GF-D8 (cell line): Measurements from ENCODE around the gene TRDMT1.
"Not testable (repeated sequence)": the region's sequence is repeated elsewhere in the genome, so short reads cannot be mapped to it uniquely, and the experiment has no call there.

Experiments used
- DNase-seq: peaks from one replicate; lab custom pipeline; 2025; lab: John Stamatoyannopoulos, UW

TRDMT1 gene

DNA sequence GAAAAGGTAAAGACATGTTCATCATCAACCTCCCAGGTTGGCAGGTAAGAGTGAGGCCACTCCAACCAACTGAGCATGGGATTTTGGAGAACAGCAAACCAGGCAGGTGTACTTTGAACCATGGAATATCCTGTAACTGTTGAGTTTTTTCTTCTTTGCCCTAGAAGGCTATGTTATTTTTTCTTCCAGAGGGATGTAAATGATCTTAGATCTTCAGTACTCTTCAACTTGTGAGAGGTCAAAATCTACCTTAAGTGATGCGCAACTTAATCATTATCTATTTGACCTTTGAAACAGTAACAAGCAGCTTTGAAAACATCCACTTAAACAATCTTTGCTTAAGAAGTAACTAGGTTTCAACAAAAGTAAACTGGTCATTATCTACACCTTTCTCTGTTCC is 71.7 kb downstream of the TRDMT1 start, which contains the start of gene CUBN:
Gene CUBN, minus strand, starts transcription at position 71 of the 400 bp plus-strand sequence. Its CDS starts 46 bp downstream, at position 25.
- no peak for DNase-seq

DNA sequence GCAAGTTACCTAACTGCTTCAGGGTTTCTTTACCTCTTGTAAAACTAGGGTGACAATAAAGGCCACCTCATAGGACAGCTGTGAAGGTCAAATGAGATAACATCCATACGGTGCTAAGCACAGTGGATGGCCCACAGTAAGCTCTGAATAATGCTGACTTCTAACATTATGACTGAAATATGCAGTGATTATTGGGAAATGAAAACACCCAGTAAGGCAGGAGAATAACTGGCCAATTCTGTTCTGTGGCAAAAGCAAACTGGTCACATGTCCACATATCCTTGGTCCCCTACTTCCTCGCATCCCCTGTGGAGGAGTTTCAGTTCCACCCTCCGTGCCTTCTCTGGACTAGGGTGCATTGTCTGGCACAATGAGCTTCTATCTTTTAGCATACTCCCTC is 73.2 kb downstream of the TRDMT1 start:
- no peak for DNase-seq

DNA sequence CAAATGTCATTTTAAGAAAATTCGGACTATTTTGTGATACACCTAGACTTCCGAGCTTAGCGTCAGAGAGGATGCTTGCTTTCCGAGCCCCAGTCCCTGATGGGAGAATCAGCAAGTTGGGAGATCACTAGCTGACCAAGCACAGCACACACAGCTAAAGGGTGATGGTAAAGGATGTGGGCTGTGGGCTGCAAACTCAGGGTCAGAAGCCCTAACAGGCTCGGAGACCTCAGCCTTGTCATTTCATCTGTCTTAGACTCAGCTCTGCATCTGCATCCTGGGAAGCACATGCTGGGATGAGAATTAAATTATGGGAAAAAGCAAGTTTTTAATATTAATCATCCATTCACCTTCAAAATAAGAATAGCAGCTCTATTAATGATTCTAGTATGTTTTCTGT is 75.1 kb downstream of the TRDMT1 start:
- DNase-seq, result no peak

DNA sequence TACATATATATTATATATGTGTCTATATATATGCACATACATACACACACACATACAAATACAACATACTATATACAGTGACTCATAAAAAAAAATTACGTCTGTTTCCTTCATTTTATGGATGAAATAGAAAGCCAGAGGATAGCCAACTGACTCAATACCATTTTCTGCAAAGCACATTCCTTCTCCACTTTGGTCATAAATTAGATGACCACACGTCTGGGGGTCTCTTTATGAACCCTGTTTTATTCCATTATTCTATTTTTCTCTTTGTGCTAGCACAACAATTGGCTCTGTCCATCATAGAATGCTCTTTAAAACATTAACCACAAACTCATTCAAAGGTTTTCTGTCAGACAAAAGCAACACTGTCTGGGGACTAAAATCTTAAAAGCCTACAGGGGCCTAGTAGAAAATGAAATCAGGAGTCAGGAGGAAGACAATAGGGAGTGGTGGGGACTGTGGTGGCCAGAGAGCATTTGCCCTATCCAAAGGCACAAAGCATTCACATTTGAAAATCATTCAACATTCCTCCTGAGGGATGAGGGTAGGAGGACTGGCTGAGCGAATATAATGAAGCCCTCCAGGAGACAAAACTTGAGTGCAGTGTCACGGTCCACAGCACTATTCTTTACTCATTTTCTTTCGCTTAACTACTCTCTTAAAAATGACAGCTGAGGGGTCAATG is 76.1 kb downstream of the TRDMT1 start:
- DNase-seq, result no peak

DNA sequence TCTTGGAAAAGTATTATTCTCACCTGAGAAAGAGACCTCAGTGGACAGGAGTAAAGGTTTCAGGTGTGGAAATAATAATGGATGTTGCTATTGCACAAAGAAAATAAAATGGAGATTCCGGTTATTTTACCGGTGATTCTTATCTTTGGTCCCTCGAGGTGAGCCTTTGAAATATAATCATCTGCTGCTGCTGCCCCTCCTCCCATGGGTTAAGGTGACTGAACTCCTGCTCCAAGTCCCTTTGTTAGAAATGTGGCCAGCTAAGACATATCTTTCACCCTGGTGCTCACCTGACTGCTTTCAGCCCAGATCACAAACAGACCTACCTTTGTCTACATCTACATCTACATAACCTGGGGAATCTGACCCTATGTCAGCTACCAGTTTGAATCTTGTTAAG is 77.5 kb downstream of the TRDMT1 start:
- no peak for DNase-seq

DNA sequence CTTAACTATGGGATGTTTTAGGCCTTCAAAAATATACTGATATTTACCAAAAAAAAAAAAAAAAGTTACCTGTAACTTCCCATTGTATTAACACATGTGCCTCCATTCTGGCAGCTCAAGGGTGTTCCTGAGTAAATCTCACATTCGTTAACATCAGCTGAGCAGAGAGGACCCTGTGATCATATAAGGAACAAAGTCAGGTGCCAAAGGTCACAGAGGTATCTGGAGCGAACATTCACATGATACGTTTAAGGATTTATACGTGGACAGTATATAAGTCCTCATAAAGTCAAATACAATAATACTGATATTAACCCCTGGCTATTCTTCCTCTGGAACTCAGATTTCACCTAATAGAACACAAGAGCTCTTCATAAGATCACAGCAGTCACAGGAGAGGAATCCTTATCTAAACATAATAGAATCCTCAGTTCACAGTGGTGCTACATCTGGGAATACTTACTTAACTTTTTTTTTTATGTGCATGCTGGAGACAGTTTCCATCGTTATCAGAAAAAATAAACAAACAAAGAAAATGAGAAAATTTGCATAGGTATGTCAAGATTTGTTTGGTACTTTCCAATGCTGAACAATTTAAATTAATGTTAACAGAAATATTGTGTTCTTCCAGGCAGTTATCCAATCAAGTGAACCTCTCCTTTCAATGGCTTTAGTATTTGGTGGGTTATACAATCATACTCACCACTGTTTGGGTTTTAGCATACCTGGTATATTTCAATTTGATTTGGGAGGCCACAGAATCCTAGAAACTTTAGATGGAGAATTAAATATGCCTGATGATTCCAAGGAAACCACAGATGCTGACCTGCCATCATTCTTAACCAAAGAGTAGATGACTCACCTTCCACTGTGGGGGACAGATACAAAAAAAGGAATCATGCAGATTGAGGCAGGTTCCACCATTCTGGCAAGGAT is 78.5 kb downstream of the TRDMT1 start:
- DNase-seq, result no peak

DNA sequence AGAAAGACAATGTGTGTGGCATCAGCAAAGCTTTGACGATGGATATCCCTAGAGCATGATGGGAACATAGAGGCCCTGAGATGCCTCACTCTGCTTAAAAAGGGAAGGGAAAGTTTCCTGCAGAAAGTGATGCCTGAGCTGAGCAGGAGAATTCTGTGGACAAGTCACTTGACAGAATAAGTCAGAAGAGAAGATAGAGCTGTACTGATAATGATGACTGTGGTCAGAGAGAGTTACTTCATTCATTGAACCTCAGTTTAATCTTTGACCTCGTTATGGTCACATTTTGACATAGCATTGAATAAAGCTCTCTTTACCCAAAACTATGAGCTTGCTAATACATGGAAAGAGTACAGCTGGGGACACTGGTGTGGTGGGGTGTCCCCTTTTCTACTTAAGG is 79.4 kb downstream of the TRDMT1 start:
- DNase-seq, result no peak

DNA sequence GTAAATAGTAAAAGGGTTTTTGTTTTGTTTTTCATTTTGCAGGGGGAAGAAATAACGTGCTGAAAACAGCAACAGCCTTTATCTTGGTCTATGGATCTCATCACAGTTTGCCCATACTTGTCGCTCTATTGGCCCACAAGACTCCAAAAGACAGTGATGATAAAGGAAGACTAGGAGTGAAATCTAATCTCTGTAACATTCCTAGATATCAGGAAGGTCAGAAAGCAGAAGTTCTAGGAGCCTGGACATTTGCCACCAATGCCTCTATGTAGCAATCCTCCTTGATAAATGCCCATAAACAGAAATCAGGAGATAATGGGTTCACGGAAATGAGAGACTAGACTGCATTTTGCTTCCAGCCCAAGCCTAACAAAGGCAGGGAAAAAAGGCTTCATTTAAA is 80.8 kb downstream of the TRDMT1 start:
- DNase-seq, result no peak

DNA sequence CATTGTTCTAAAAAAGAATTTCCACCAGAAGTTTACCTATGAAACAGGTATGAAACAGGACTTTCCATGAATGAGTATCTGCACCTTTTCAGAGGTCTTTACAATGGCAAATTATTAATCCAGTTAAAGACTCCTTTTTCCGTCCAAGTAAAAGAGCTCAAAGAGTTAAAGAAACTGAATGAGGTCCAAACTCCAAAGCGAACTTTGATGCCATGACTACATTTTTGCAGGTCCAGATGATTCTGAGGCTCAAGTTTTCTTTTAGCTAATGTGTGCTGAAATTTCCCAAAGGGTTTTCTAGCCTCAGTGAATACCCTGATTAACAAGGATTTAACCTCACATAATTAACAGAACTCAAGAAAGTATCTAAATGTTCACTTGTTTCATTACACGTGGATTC is 81.6 kb downstream of the TRDMT1 start:
- no peak for DNase-seq

DNA sequence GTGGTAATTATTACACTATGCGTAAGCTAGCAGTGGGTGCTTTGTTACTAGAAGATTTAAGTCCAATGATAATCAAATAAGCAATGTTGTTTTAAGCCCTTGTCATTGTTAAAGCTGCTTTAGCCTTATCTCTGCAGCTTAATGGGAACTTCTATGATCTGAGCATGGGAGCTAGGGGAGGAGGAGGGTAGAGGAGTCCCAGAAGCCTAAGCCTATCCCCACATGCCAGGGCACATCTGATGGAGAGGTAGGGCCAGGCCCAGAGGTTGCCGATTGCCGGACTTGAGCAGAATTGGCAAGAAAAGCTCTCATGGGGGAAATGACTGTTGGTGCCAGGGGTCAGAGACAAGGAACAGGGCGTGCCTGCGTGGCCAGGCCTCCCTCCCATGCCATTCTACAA is 85.3 kb downstream of the TRDMT1 start:
- DNase-seq, result no peak

DNA sequence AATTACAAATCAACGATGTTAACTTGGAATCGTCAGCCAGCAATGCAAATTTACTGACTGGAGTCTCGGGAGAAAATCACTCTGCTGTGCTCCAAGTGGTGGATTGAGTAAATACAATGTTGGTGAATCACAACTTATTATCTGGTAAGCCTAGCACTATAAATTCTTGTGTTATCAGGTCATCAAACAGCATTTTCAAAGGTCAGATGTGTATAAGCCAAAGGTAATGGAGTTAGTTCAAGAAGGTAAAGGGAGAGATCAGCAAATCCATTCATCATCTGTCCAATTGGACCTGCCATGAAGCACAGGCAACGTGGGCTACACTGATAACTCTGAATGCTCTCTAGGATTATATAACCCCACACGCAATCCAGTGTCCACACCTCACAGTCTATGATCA is 85.8 kb downstream of the TRDMT1 start:
- DNase-seq, result no peak

DNA sequence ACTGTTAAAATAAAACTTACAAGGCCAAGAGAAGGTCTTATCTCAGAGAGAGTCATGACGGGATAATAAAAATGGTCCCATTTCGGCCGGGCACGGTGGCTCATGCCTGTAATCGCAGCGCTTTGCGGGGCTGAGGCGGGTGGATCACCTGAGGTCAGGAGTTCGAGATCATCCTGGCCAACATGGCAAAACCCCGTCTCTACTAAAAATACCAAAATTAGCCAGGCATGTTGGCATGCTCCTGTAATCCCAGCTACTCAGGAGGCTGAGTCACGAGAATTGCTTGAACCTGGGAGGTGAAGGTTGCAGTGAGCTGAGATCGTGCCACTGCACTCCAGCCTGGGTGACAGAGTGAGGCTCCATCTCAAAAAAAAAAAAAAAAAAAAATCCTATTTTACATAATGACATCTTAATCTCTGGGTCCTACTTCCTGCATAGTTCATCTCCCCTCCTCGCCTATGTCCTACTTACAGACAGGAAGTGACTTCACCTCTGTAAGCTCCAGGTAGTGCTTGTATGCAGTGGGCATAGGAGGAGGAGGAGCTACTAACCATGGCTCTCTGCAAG is 86.5 kb downstream of the TRDMT1 start:
- DNase-seq, result not testable (repeated sequence)

DNA sequence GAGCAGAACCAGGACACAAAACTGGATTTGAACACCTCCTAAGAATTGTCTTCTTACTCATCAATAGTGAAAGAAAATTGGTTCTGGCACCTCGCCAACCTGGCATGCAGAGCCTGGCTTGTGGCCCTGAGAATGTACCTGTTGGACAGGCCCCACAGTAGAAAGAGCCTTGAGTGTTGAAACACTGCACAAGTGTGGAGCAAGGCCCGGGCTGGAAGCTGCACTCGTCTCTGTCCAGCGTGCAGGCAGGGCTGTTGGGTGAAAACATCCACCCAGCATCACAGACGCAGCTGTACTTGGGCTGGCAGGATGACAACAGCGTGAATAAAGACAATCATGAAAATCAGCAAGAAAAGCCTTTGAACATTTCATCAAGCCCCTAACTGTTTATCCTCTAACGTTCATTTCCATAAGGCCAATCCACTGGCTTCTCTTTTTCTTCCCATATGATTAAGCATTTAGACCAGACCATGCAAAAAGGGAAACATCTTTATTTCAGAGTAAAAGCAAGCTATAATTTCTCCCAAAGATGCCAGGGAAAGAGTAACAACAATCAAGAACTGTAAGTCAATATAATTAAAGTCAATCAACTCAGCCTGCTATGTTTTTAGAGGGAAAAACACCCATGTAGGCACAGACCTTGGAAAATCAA is 87.5 kb downstream of the TRDMT1 start:
- DNase-seq, result no peak

DNA sequence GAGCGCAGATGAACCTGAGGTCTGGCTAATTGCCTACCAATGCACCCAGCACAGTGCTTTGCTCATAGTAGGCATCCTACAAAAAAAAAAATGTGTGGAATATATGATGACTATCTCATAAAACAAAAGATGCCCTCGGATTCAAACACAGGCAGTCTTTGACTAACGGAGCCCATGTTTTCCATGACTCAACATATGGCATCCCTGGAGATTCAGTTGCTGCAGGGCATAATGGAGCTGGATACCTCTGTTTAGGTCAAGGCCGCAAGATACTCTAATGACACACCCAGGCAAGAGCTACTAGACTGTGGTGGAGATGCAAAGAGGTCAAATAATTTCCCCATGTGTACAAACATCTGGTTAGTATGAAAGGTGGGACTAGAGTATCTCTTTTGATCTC is 88.1 kb downstream of the TRDMT1 start:
- no peak for DNase-seq

DNA sequence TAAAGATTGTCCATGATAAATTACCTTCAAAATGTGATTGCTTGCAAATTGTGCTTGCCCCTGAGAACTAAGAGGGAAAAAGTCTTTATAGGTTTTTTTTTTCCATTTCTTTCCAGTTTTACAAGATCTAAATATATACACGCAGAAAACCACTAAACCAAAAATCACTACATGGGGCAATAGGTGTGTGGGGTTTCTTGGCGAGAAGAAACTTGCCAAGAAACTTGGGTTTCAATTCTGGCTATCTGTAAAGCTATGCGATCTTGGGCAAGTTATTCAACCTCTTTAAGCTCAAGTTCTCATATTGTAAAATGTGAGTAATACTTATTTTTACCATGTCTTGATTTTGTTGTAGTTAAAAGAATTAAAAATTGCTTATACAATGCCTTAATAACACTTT is 88.9 kb downstream of the TRDMT1 start:
- no peak for DNase-seq

DNA sequence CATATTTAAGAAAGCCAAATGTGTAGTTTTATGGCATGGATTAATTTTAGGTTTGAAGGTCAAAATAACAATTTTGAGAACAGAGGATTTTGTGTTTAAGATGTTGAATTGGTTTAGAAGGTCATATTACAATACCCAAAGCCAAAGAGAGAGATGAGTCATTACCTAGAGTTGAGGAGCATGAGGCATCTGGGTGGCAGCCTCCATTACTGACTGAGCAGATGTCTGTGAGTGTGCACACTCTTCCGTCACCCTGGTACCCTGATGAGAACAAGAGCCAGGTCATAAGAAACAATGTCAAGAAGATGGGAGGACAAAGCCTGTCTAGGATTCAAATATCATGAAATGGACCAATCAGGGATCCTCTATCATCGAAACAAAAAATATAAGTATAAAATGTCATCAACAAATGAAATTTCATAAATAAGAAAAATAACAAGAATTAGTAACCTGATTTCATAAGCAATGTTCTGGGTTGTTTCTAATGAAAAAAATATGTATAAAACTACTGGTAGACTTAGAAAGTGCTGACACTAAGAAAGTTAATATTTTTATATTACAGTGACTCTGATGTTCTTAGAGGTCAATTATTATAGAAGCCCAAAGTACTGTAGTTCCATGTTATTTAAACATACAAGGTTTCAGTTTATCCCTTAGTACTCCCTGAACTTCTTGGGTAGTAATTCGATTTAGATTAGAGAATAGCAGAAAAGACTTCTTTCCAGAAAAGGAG is 91.8 kb downstream of the TRDMT1 start:
- no peak for DNase-seq

DNA sequence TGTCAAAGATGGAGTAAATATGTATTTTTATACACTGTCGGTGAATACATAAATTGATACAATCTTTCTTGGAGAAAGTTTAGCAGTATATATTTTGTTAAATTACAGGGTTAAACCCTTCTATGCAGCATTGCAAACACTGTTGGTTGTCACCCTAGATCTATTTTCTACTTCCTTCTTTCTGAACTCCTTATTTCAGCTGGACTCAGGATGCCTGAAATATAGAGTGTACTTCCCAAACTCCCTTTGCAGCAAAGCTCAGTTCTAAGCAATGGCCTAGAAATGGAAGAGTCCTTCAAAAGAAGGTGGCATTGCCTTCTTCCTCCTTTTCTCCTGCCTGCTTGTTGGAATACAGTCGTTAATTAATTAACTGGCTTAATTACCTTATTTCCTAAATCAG is 92.4 kb downstream of the TRDMT1 start:
- no peak for DNase-seq

DNA sequence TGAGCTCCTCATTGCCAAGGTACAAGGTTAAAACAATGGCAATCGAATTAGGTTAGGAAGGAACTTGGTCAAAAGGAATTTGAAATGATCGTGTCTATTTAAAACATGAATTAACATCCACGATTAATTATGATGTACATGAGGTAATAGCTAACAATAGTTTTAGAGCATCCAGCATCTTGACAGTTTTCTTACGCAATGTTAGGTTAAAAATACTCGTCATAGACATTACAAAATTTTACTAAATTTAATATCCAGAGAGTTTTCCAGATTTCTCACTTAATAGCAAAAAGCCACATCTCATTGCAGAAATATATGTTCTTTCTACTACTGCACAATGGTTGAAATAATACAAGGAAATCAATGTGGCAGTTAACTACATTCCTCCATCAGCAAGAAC is 94.5 kb downstream of the TRDMT1 start:
- no peak for DNase-seq

DNA sequence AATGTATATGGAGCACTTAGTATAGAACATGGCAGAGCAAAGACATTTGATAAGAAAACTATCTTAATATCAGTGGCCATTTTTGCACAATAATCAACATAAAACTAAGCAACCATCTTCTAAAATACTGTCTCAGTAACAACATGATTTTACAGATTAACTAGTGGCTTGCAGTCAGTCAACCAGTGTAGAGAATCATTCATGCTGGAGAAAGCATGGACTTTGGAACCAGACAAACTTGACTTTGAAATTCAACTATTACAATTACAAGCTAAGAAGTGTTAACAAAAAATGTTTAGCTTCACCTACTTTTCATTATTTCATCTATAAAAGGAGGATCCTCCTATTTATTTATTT is 99.6 kb downstream of the TRDMT1 start:
- DNase-seq, result no peak

DNA sequence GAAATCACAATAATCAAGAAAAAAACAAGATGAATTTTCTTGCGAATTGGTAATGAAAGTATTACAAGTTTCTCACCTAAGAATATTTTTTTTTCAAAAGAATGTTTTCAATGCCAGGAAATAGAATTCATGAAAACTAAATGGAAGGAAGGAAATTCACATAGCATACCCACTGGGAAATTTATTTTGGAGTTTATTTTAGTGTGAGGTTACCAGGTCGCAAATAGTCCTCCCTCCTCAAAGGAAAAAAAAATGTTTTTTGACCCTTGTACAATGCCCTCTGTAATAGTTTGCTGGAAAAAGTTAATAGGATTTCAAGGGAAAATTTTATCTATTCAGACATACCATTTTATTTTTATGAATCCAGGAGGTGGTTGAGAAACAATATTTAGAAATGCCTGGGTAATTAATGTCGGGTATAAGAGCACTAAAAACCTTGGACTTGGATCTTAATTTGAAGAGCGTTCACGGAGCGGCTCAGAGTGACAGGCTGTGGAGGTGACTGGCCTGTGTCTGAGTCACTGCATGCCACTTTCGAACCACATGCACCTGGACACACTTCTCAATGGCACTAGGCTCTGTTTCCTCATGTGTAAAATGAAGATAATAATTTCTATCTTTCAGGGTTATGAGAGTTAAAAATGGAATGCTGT is 100.1 kb downstream of the TRDMT1 start:
- DNase-seq, result no peak

DNA sequence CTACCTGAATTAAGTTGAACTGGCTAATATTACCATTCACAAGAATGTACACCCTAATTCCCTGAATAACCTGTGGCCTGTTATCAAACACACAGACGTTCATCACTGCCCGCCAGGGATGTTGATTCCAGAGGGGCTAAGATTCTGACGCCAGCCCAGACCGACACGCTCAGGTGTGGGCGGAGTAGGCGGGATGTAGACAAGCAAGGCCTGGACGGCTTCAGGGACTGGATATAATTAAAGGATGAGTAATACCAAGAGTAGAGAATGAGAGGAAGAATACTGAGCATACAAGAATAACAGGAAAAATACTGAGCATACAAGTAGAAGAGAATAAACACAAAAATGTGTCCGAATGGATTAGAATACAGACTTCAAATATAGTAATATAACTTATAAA is 100.9 kb downstream of the TRDMT1 start:
- no peak for DNase-seq
